ENCODE results near the gene CYP11A1.

GRCh38 chr15:74312445-74313007 is 54.9 kb downstream of the CYP11A1 start:
- no peak for TF ChIP-seq CTCF (conservative IDR thresholded peaks at IDR 0.05; ENCODE audit: low read length)
- TF ChIP-seq EZH2phosphoT487 (IDR thresholded peaks at IDR 0.05; ENCODE audit: borderline replicate concordance): no peak
